Nephron (organoid): ENCODE data around the gene ATP6V0C.

Experiments
- H3K27ac Mint-ChIP-seq, 3 experiments: 2 replicates each; pipeline ENCODE4 v1.8.0; 2020; ENCODE audit warnings: mixed read lengths in 3 of 3, mild to moderate bottlenecking in 2 of 3, moderate library complexity in 1 of 3
- H3K27me3 Mint-ChIP-seq: 2 replicates; pipeline ENCODE4 v1.8.0; 2021; ENCODE audit warnings: low read depth, mild to moderate bottlenecking, moderate library complexity, mixed read lengths
- H3K36me3 Mint-ChIP-seq: 2 replicates; pipeline ENCODE4 v1.8.0; 2020; ENCODE audit warnings: low read depth, mixed read lengths
- H3K4me1 Mint-ChIP-seq: 2 replicates; pipeline ENCODE4 v1.8.0; 2020; ENCODE audit warnings: mixed read lengths
- H3K4me3 Mint-ChIP-seq, 3 experiments: 2 replicates each; pipeline ENCODE4 v1.8.0; 2020; ENCODE audit warnings: mild to moderate bottlenecking in 3 of 3, mixed read lengths in 3 of 3, moderate library complexity in 2 of 3
- H3K9me3 Mint-ChIP-seq: 2 replicates; pipeline ENCODE4 v1.8.0; 2020; ENCODE audit warnings: mixed read lengths
- CTCF ChIP-seq, 3 experiments: fragments of 200-600 bp; sonication (generic); IDR thresholded peaks; one replicate each; pipeline ENCODE4 v1.5.0; 2021; ENCODE audit warnings: antibody characterized with exemption in 3 of 3; ENCODE audit not compliant: unreplicated experiment in 3 of 3

Gene ATP6V0C

GRCh38 chr16:2471016-2471652 lies 42.6 kb upstream of the ATP6V0C start, which contains the start of gene NTN3:
NTN3 (plus strand) TSS chr16:2471297; CDS start chr16:2471702, 405 bp downstream.
- Mint-ChIP-seq H3K36me3 (no peaks in the 10 kb centered on the region), H3K27ac (peak within 1 kb of the TSS; percentile 62 to 90 (median 83)), H3K27me3 (peaks cover 4% of the 10 kb centered on the region), H3K9me3 (no peaks in the 10 kb centered on the region), H3K4me3 (peak within 1 kb of the TSS; percentile 71 to 77 (median 72)), H3K4me1 (peaks cover 21% of the 10 kb centered on the region)
- TF ChIP-seq CTCF (IDR thresholded peaks at IDR 0.05; ENCODE audit: unreplicated experiment in 3 of 3): no peak

DNA sequence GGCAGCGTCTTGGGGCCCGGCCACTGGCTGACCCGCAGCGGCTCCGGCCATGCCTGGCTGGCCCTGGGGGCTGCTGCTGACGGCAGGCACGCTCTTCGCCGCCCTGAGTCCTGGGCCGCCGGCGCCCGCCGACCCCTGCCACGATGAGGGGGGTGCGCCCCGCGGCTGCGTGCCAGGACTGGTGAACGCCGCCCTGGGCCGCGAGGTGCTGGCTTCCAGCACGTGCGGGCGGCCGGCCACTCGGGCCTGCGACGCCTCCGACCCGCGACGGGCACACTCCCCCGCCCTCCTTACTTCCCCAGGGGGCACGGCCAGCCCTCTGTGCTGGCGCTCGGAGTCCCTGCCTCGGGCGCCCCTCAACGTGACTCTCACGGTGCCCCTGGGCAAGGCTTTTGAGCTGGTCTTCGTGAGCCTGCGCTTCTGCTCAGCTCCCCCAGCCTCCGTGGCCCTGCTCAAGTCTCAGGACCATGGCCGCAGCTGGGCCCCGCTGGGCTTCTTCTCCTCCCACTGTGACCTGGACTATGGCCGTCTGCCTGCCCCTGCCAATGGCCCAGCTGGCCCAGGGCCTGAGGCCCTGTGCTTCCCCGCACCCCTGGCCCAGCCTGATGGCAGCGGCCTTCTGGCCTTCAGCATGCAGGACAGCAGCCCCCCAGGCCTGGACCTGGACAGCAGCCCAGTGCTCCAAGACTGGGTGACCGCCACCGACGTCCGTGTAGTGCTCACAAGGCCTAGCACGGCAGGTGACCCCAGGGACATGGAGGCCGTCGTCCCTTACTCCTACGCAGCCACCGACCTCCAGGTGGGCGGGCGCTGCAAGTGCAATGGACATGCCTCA lies 41.9 kb upstream of the ATP6V0C start:
- H3K9me3 Mint-ChIP-seq: no peaks in the 10 kb centered on the region
- peak overlapping the region; percentile 61 for H3K4me3 Mint-ChIP-seq
- H3K27ac Mint-ChIP-seq: no peak overlapping the region
- no peak for TF ChIP-seq CTCF (IDR thresholded peaks at IDR 0.05; ENCODE audit: unreplicated experiment in 3 of 3)
- H3K27me3 Mint-ChIP-seq: peaks cover 8% of the 10 kb centered on the region
- no peaks in the 10 kb centered on the region for H3K36me3 Mint-ChIP-seq
- H3K4me1 Mint-ChIP-seq: peaks cover 26% of the 10 kb centered on the region

DNA sequence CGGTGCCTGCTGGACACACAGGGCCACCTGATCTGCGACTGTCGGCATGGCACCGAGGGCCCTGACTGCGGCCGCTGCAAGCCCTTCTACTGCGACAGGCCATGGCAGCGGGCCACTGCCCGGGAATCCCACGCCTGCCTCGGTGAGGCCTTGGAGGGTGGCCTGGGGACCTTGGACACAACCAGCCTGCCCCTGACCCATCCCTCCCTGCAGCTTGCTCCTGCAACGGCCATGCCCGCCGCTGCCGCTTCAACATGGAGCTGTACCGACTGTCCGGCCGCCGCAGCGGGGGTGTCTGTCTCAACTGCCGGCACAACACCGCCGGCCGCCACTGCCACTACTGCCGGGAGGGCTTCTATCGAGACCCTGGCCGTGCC lies 41.3 kb upstream of the ATP6V0C start:
- TF ChIP-seq CTCF (IDR thresholded peaks at IDR 0.05; ENCODE audit: unreplicated experiment in 3 of 3): no peak
- Mint-ChIP-seq H3K27ac (no peak overlapping the region), H3K36me3 (no peaks in the 10 kb centered on the region), H3K4me3 (peak overlapping the region in 2 of 3 experiments; percentile 78 to 85), H3K27me3 (peaks cover 9% of the 10 kb centered on the region), H3K9me3 (no peaks in the 10 kb centered on the region), H3K4me1 (peaks cover 30% of the 10 kb centered on the region)

- H3K27me3 Mint-ChIP-seq: peaks cover 9% of the 10 kb centered on the region
- H3K36me3 Mint-ChIP-seq: no peaks in the 10 kb centered on the region
- H3K4me3 Mint-ChIP-seq: peak overlapping the region; percentile 78 to 85 (median 85)
- peak overlapping the region in 2 of 3 experiments; percentile 54 to 82 for H3K27ac Mint-ChIP-seq
- TF ChIP-seq CTCF (IDR thresholded peaks at IDR 0.05; ENCODE audit: unreplicated experiment in 3 of 3): no peak
- no peaks in the 10 kb centered on the region for H3K9me3 Mint-ChIP-seq
- peaks cover 35% of the 10 kb centered on the region for H3K4me1 Mint-ChIP-seq
Observed at GRCh38 chr16:2472885-2473445, 40.8 kb upstream of the ATP6V0C start.

DNA sequence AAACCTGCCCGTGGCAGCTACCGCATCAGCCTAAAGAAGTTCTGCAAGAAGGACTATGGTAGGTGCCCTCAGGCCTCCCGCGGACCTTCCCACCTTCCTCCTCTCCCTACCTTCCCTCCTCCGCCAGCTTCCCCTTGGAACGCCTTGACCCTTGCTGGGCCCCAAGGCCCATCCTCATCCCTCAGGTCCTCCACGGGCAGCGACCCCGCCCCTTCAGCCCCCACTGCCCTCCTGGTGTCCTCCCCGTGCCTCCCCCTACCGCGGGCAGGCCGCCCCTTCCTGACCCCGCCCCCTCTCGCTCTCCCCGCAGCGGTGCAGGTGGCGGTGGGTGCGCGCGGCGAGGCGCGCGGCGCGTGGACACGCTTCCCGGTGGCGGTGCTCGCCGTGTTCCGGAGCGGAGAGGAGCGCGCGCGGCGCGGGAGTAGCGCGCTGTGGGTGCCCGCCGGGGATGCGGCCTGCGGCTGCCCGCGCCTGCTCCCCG lies 40.3 kb upstream of the ATP6V0C start:
- TF ChIP-seq CTCF (IDR thresholded peaks at IDR 0.05; ENCODE audit: unreplicated experiment in 3 of 3): no peak
- no peaks in the 10 kb centered on the region for H3K9me3 Mint-ChIP-seq
- H3K27me3 Mint-ChIP-seq: peaks cover 9% of the 10 kb centered on the region
- H3K27ac Mint-ChIP-seq: peak overlapping the region in 2 of 3 experiments; percentile 54 to 82
- H3K4me1 Mint-ChIP-seq: peaks cover 39% of the 10 kb centered on the region
- peak overlapping the region; percentile 78 to 85 (median 85) for H3K4me3 Mint-ChIP-seq
- no peaks in the 10 kb centered on the region for H3K36me3 Mint-ChIP-seq
